Thoracic aorta (tissue), 2 donors: Measurements from ENCODE around the gene COG7. TPM values are rescaled to one million over a fixed set of nuclear protein-coding genes. Genes with fewer than 3 reads are reported as not detected.
"Not testable (repeated sequence)": the region's sequence is repeated elsewhere in the genome, so short reads cannot be mapped to it uniquely, and the experiment has no call there.

Experiments
- ATAC-seq: fragments of 150-250 bp; one replicate; pipeline ENCODE4 v1.8.0; 2017; ENCODE audit warnings: low read depth; ENCODE audit not compliant: insufficient number of reproducible peaks, low FRiP score
- DNase-seq: peaks from one replicate; pipeline ENCODE4 v3.0.0-alpha.2; 2020; ENCODE audit warnings: low spot score
- H3K27ac ChIP-seq, 2 donors: fragments of 200-600 bp; sonication (generic); 1 replicate in 1 of 2; 2 replicates in 1 of 2; pipeline ENCODE4 v1.5.1; 2016; ENCODE audit warnings: mild to moderate bottlenecking in 2 of 2, moderate library complexity in 2 of 2
- H3K27me3 ChIP-seq: fragments of 200-600 bp; sonication (generic); replicated peaks from 2 replicates; pipeline ENCODE4 v1.6.0; 2016; ENCODE audit warnings: mild to moderate bottlenecking; ENCODE audit not compliant: insufficient read depth
- H3K36me3 ChIP-seq: fragments of 200-600 bp; sonication (generic); one replicate; pipeline ENCODE4 v1.5.1; 2016
- H3K4me1 ChIP-seq, 2 donors: fragments of 200-600 bp; sonication (generic); 1 replicate in 1 of 2; 2 replicates in 1 of 2; pipeline versions ENCODE4 v1.5.1 to v1.6.0; 2016; ENCODE audit warnings: low read depth in 2 of 2, mild to moderate bottlenecking in 1 of 2; ENCODE audit not compliant: control insufficient read depth in 1 of 2
- H3K4me3 ChIP-seq: fragments of 200-600 bp; sonication (generic); 2 replicates; pipeline ENCODE4 v1.5.1; 2016; ENCODE audit warnings: mild to moderate bottlenecking
- H3K9me3 ChIP-seq: fragments of 200-600 bp; sonication (generic); 2 replicates; pipeline ENCODE4 v1.5.1; 2016
- CTCF ChIP-seq: fragments of 200-600 bp; sonication (generic); IDR thresholded peaks from one replicate; pipeline ENCODE4 v1.5.1; 2019; ENCODE audit warnings: antibody characterized with exemption
- total RNA-seq, 2 donors: library from RNA; depleted of rRNA; stranded (reverse); fragments of >200 nt; gene quantifications; one replicate each; pipeline versions ENCODE4 v1.1.0 to v1.2.3, GENCODE V29; 2016

Gene COG7
- total RNA-seq, 2 donors from 2014 or later, result 27.8 to 37.6 TPM

GRCh38 chr16:23453338-23454052 lies 506 bp upstream of the COG7 start:
- H3K27me3 ChIP-seq, result no peaks in the 10 kb centered on the region
- ATAC-seq (no peak), DNase-seq (no peak)
- no peak for TF ChIP-seq CTCF
- no peaks in the 10 kb centered on the region for H3K36me3 ChIP-seq
- no peak overlapping the region for H3K27ac ChIP-seq
- H3K9me3 ChIP-seq, result no peaks in the 10 kb centered on the region
- peaks cover 11 to 26% of the 10 kb centered on the region in 2 donors for H3K4me1 ChIP-seq
- peak overlapping the region; percentile 94 for H3K4me3 ChIP-seq

- Histone ChIP-seq H3K9me3 (no peaks in the 10 kb centered on the region), H3K27ac (no peak overlapping the region), H3K27me3 (no peaks in the 10 kb centered on the region), H3K36me3 (no peaks in the 10 kb centered on the region), H3K4me1 (peaks cover 11 to 26% of the 10 kb centered on the region in 2 donors), H3K4me3 (peak overlapping the region; percentile 94)
- ATAC-seq (no peak), DNase-seq (no peak)
- TF ChIP-seq CTCF, result no peak
Measured at GRCh38 chr16:23452221-23452571, 793 bp downstream of the COG7 start.

GRCh38 chr16:23448392-23448791 lies 4.6 kb downstream of the COG7 start:
- no peaks in the 10 kb centered on the region for H3K27me3 ChIP-seq
- DNase-seq (no peak), ATAC-seq (no peak)
- no peak for TF ChIP-seq CTCF
- peaks cover 11% of the 10 kb centered on the region for H3K36me3 ChIP-seq
- no peaks in the 10 kb centered on the region for H3K9me3 ChIP-seq
- peaks cover 8 to 22% of the 10 kb centered on the region in 2 donors for H3K4me1 ChIP-seq
- no peak overlapping the region for H3K4me3 ChIP-seq
- H3K27ac ChIP-seq, result no peak overlapping the region

DNA sequence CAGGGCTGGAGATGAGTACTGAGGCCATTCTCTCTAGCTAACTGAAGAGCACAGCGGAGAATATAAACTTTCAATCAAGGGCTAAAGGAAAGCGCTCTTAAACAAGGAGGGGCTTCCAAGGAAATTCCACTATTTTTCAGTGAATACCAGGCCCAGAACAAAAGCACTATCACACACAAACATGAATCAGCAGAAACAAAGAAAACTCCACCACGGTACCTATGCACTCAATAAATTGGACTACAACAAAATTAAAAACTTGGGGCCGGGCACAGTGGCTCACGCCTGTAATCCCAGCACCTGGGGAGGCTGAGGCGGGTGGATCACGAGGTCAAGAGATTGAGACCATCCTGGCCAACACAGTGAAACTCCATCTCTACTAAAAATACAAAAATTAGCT lies 15.4 kb downstream of the COG7 start:
- peaks cover 27% of the 10 kb centered on the region for H3K36me3 ChIP-seq
- DNase-seq, H3K4me1 ChIP-seq, H3K27ac ChIP-seq, ATAC-seq, H3K9me3 ChIP-seq, H3K27me3 ChIP-seq, H3K4me3 ChIP-seq: not testable (repeated sequence)

DNA sequence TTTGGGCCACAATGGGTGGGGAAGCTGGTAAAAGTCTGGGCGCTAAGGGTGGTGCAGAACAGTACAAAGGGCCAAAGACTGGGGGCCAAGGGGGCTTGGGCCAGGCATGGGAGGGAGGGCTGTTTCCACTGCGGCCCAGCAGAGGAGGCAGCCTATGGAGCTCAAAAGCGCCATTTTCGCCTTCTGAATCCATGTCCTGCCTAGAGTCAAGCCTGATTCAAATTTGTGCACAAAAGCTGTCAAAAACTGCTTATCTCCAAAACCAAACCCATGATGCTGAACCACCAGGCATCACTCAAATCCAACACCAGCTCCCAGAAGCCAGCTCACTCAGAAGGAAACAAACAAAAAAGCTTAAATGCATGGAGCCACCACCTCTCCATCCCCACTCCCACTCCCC lies 16.0 kb downstream of the COG7 start:
- Histone ChIP-seq H3K27ac (no peak overlapping the region), H3K27me3 (no peaks in the 10 kb centered on the region), H3K4me1 (no peaks in the 10 kb centered on the region), H3K9me3 (no peaks in the 10 kb centered on the region), H3K36me3 (peaks cover 21% of the 10 kb centered on the region), H3K4me3 (no peak overlapping the region)
- ATAC-seq (no peak), DNase-seq (no peak)
- TF ChIP-seq CTCF, result no peak

DNA sequence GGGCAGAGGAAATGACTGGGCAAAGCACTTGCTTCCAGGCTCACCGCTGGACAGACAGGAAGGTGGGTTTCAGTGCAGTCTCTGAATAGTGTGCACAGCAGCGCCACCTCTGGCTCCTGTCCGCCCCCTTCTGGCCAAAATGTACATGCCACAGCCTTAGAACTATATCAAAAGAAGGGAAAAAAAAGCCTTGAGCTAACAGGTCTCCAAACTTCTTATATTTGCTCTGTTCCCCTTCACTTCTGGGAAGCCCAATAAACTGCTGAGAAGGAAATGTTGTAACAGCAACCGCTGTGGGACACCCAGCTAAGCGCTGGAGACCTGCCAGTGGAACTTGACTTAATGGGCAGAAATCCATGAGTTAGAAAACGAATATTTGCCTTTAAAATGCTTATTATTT lies 17.5 kb downstream of the COG7 start:
- Histone ChIP-seq H3K27me3 (no peaks in the 10 kb centered on the region), H3K27ac (no peak overlapping the region), H3K4me1 (no peaks in the 10 kb centered on the region), H3K36me3 (peaks cover 23% of the 10 kb centered on the region), H3K9me3 (no peaks in the 10 kb centered on the region), H3K4me3 (no peak overlapping the region)
- ATAC-seq, result no peak
- TF ChIP-seq CTCF, result peak; percentile 69
- DNase-seq, result no peak
